Calu3 (cell line): Measurements from ENCODE around the gene RPS15A. TPM values are rescaled to one million over a fixed set of nuclear protein-coding genes. Genes with fewer than 3 reads are reported as not detected.

Source experiments
- BruUV-seq: library from RNA; stranded (reverse); fragments of 400-500 nt; replicated peaks from 2 replicates; lab custom pipeline; 2021; lab: Mats Ljungman, UMichigan
- CTCF ChIA-PET: fragments of 300-600 bp; sonication (Branson Sonifier 250); formaldehyde crosslinking; loops from one replicate; lab custom pipeline; 2022; ENCODE audit warnings: antibody characterized with exemption; lab: Charles Lee
- DNase-seq: peaks from one replicate; pipeline ENCODE4 v3.0.0; 2022
- H3K27ac Mint-ChIP-seq: one replicate; pipeline ENCODE4 v1.8.0; 2022; ENCODE audit warnings: mixed read lengths; ENCODE audit not compliant: unreplicated experiment
- H3K27me3 Mint-ChIP-seq: one replicate; pipeline ENCODE4 v1.8.0; 2022; ENCODE audit warnings: mixed read lengths; ENCODE audit not compliant: unreplicated experiment
- H3K36me3 Mint-ChIP-seq: one replicate; pipeline ENCODE4 v1.8.0; 2022; ENCODE audit warnings: mild to moderate bottlenecking, moderate library complexity, mixed read lengths; ENCODE audit not compliant: insufficient read depth, unreplicated experiment
- H3K4me1 Mint-ChIP-seq: one replicate; pipeline ENCODE4 v1.8.0; 2022; ENCODE audit warnings: mild to moderate bottlenecking, low read depth, mixed read lengths; ENCODE audit not compliant: unreplicated experiment
- H3K4me3 Mint-ChIP-seq: one replicate; pipeline ENCODE4 v1.8.0; 2022; ENCODE audit warnings: mild to moderate bottlenecking, low read depth, moderate library complexity, mixed read lengths; ENCODE audit not compliant: unreplicated experiment
- H3K9me3 Mint-ChIP-seq: one replicate; pipeline ENCODE4 v1.8.0; 2022; ENCODE audit warnings: low read depth, mixed read lengths; ENCODE audit not compliant: unreplicated experiment
- intact Hi-C: fragments of 100-400 bp; cut with micrococcal nuclease; formaldehyde crosslinking; loops from one replicate; pipeline ENCODE4 v1.10.0; 2022; ENCODE audit not compliant: unreplicated experiment
- total RNA-seq: library from RNA; stranded (reverse); gene quantifications from 2 replicates; pipeline ENCODE4 v1.2.3, GENCODE V29; 2022
- TF ChIP-seq, protein P1 (sequence below): fragments of 200-600 bp; IDR thresholded peaks from one replicate; pipeline ENCODE4 v1.8.0; 2022; ENCODE audit warnings: antibody characterized with exemption; ENCODE audit not compliant: unreplicated experiment

The RPS15A gene
- total RNA-seq, 1 experiment from 2014 or later, result 1,352 TPM

DNA sequence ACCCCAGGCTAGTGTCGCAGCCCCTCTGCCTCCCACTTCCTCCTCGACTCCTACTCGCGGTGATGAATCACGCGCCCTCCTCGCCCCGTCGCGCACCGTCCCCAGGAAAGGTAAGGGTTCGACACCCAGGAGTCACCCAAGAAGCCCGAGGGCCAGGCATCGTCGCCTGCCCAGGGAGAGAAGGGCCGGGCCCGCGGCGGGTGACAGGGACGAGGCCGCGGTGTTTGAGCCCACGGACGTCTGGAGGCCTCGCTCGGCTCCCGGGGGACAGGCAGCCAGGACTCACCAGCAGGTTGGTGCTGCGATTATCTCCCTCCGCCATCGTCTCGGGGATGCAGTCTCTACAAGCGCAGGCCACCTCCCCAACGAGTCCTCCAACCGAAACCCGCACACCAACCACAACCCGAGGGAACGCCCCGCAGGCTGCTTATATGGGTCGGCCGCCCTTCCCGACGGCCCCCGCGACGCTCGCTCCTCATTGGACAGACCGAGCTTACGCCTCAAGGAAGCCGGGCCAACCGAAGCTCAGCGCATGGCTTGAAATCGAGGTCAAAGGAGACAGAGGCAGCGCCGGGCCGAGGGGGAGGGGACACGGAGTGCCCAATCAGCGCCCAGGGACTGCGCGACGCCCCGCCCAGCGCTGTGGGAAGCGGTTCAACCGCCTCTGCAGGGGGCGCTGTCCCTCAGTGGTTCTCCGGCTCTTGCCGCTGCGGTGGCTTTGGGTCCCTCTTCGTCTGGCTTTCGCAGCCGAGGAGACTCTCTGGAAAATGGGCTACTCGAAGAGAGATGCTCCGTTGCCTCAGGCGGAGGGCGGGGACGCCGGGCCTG is 11.2 kb upstream of the RPS15A start, which contains the start of gene ARL6IP1:
Gene ARL6IP1, minus strand, starts transcription at position 405 of the 828 bp plus-strand sequence. Its CDS starts 83 bp downstream, at position 322.
- BruUV-seq, result no TSS peak
- intact Hi-C loops, result loop anchor here (5.0 kb wide), 1 partner anchor 166 kb away; no protein-coding TSS in a partner anchor
- CTCF ChIA-PET, result interaction anchor here (0.6 to 2.3 kb wide), 8 partner anchors 11 to 1244 kb away, joined by 3 to 39 read pairs (median 6); partner anchors contain the start of genes COQ7, GDE1, RPS15A and TMC7
- DNase-seq, result peak; percentile 99
- Mint-ChIP-seq H3K27ac (peak within 1 kb of the TSS; percentile 99), H3K27me3 (no peaks in the 10 kb centered on the region), H3K4me3 (peak within 1 kb of the TSS; percentile 98), H3K36me3 (peaks cover 70% of the 10 kb centered on the region), H3K9me3 (no peaks in the 10 kb centered on the region), H3K4me1 (peaks cover 36% of the 10 kb centered on the region)
- TF ChIP-seq, protein P1, sequence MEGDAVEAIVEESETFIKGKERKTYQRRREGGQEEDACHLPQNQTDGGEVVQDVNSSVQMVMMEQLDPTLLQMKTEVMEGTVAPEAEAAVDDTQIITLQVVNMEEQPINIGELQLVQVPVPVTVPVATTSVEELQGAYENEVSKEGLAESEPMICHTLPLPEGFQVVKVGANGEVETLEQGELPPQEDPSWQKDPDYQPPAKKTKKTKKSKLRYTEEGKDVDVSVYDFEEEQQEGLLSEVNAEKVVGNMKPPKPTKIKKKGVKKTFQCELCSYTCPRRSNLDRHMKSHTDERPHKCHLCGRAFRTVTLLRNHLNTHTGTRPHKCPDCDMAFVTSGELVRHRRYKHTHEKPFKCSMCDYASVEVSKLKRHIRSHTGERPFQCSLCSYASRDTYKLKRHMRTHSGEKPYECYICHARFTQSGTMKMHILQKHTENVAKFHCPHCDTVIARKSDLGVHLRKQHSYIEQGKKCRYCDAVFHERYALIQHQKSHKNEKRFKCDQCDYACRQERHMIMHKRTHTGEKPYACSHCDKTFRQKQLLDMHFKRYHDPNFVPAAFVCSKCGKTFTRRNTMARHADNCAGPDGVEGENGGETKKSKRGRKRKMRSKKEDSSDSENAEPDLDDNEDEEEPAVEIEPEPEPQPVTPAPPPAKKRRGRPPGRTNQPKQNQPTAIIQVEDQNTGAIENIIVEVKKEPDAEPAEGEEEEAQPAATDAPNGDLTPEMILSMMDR, result peak; percentile 91

DNA sequence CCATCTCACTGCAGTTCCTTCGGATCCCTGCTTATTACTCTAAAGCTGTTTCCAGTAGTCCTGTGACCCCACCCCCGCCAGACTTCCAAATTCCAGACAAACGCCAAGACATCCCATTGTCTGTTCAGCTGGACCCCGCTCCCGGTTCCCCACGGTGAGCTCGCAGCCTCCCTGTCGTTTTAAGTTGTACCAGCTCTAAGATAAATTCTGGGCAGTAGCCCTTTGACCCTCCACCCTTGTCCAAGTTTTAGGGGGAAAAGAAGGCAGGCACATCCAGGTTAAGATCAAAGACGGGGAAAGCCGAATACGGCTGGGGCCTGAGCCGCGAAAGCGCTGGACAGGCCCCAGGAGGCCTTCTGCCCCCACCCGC is 10.6 kb upstream of the RPS15A start:
- H3K4me1 Mint-ChIP-seq, result peaks cover 42% of the 10 kb centered on the region
- intact Hi-C loops, result loop anchor here (5.0 kb wide), 1 partner anchor 167 kb away; no protein-coding TSS in a partner anchor
- H3K4me3 Mint-ChIP-seq, result peak overlapping the region; percentile 98
- peaks cover 74% of the 10 kb centered on the region for H3K36me3 Mint-ChIP-seq
- H3K27me3 Mint-ChIP-seq, result no peaks in the 10 kb centered on the region
- no peaks in the 10 kb centered on the region for H3K9me3 Mint-ChIP-seq
- TF ChIP-seq, protein P1, result no peak
- CTCF ChIA-PET, result interaction anchor here (0.6 to 2.3 kb wide), 4 partner anchors 10 to 257 kb away, joined by 3 to 39 read pairs (median 6); partner anchors contain the start of gene RPS15A
- no TSS peak for BruUV-seq
- H3K27ac Mint-ChIP-seq, result peak overlapping the region; percentile 99
- DNase-seq, result no peak

DNA sequence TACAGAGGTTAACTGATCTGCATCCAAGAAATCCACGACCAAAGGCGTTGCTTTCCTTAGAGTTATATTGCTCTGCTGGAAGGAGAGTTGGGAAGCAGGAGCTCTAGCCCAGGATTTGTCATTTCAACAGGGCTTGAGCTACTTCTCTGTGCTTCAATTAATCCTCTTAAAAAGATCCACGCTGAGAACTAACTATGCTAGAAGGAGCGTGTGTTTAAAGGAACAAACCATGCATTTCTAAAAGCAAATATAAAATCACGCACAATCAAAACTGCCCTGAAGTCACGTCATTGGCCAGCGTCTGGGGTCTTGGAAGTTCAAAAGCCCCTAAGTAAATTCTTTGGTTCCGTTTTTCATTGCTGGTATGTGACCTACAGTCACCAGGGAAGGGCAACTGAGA is 10.2 kb upstream of the RPS15A start:
- H3K36me3 Mint-ChIP-seq, result peaks cover 79% of the 10 kb centered on the region
- intact Hi-C loops, result loop anchor here (5.0 kb wide), 1 partner anchor 167 kb away; no protein-coding TSS in a partner anchor
- TF ChIP-seq, protein P1, result no peak
- H3K9me3 Mint-ChIP-seq, result no peaks in the 10 kb centered on the region
- H3K4me1 Mint-ChIP-seq, result peaks cover 44% of the 10 kb centered on the region
- peak overlapping the region; percentile 99 for H3K27ac Mint-ChIP-seq
- no TSS peak for BruUV-seq
- CTCF ChIA-PET, result interaction anchor here (0.6 to 2.3 kb wide), 4 partner anchors 10 to 258 kb away, joined by 3 to 39 read pairs (median 4); partner anchors contain the start of gene RPS15A
- no peak for DNase-seq
- H3K27me3 Mint-ChIP-seq, result no peaks in the 10 kb centered on the region
- peak overlapping the region; percentile 98 for H3K4me3 Mint-ChIP-seq

DNA sequence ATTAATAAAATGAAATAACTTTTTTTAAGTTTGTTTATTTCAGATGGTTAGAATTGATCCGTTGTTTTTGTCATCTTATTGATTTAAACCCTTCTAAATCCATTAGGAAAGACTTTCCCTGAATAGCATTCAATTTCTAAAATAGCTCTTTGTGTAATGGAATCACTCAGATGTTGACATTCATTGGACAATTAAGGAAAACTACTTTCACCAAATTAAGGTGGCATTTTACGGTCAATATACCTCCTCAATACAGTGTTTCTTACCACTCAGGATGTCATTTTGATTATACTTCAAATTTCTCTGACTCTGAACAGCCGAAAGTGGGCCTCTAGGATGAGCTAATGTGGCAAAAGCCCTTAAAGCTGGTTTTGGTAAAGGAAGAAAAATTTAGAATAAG is 9.4 kb upstream of the RPS15A start:
- BruUV-seq, result no TSS peak
- Mint-ChIP-seq H3K27ac (peak overlapping the region; percentile 99), H3K9me3 (no peaks in the 10 kb centered on the region), H3K36me3 (peaks cover 87% of the 10 kb centered on the region), H3K4me1 (peaks cover 44% of the 10 kb centered on the region), H3K4me3 (peak overlapping the region; percentile 98), H3K27me3 (no peaks in the 10 kb centered on the region)
- intact Hi-C loops, result no loop called here
- no peak for DNase-seq
- CTCF ChIA-PET, result interaction anchor here (0.6 to 1.8 kb wide), 2 partner anchors 9 to 145 kb away, joined by 4 to 17 read pairs; partner anchors contain the start of gene RPS15A
- TF ChIP-seq, protein P1, result no peak
